Osteocyte (in vitro differentiated cells): ENCODE data around the gene ERMARD. TPM values are rescaled to one million over a fixed set of nuclear protein-coding genes. Genes with fewer than 3 reads are reported as not detected.

Experiments
- DNase-seq: peaks from one replicate; pipeline ENCODE4 v3.0.0; 2021; ENCODE audit warnings: mixed read lengths; ENCODE audit not compliant: unreplicated experiment; ENCODE audit errors: extremely low spot score
- H3K27ac Mint-ChIP-seq: one replicate; pipeline ENCODE4 v1.8.0; 2021; ENCODE audit warnings: mild to moderate bottlenecking, mixed read lengths; ENCODE audit not compliant: unreplicated experiment
- H3K27me3 Mint-ChIP-seq: one replicate; pipeline ENCODE4 v1.8.0; 2021; ENCODE audit warnings: mixed read lengths; ENCODE audit not compliant: unreplicated experiment
- H3K36me3 Mint-ChIP-seq: one replicate; pipeline ENCODE4 v1.8.0; 2021; ENCODE audit warnings: mixed read lengths; ENCODE audit not compliant: unreplicated experiment
- H3K4me1 Mint-ChIP-seq: one replicate; pipeline ENCODE4 v1.8.0; 2021; ENCODE audit warnings: mixed read lengths; ENCODE audit not compliant: unreplicated experiment
- H3K4me3 Mint-ChIP-seq: one replicate; pipeline ENCODE4 v1.8.0; 2021; ENCODE audit warnings: mild to moderate bottlenecking, moderate library complexity, mixed read lengths; ENCODE audit not compliant: unreplicated experiment
- H3K9me3 Mint-ChIP-seq: one replicate; pipeline ENCODE4 v1.8.0; 2021; ENCODE audit warnings: mixed read lengths; ENCODE audit not compliant: unreplicated experiment
- total RNA-seq: library from RNA; stranded (reverse); gene quantifications from 2 replicates; pipeline ENCODE4 v1.2.1, GENCODE V29; 2021
- TF ChIP-seq, protein P1 (sequence below): fragments of 200-600 bp; sonication (generic); IDR thresholded peaks from 2 replicates; pipeline ENCODE4 v1.5.0; 2021; ENCODE audit warnings: antibody characterized with exemption, mild to moderate bottlenecking, moderate library complexity

The ERMARD gene
- total RNA-seq, 1 donor from 2014 or later = 34.6 TPM

DNA sequence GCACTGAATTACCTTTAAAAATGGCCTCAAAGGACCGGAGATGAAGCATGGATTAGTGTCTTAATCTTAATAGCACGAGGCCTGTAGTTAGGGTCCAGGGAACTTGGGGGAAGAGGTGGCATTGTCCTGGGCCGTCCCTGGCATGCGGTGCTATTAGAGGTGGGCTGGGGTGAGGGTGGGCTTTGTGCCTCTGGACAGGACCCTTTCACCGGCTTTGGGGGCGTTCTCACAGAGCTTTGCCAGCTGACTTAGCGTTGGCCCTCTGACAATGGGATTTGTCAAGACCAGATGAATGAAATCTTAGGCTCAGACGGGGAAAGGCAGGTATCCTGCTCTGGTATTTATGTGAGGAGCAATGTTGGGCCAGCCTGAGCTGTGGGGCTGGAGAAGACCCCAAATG lies 59.6 kb downstream of the ERMARD start:
- Mint-ChIP-seq H3K27me3 (peaks cover 8% of the 10 kb centered on the region), H3K27ac (no peak overlapping the region), H3K9me3 (peaks cover 12% of the 10 kb centered on the region), H3K4me1 (no peaks in the 10 kb centered on the region), H3K4me3 (no peak overlapping the region), H3K36me3 (no peaks in the 10 kb centered on the region)
- TF ChIP-seq, protein P1, sequence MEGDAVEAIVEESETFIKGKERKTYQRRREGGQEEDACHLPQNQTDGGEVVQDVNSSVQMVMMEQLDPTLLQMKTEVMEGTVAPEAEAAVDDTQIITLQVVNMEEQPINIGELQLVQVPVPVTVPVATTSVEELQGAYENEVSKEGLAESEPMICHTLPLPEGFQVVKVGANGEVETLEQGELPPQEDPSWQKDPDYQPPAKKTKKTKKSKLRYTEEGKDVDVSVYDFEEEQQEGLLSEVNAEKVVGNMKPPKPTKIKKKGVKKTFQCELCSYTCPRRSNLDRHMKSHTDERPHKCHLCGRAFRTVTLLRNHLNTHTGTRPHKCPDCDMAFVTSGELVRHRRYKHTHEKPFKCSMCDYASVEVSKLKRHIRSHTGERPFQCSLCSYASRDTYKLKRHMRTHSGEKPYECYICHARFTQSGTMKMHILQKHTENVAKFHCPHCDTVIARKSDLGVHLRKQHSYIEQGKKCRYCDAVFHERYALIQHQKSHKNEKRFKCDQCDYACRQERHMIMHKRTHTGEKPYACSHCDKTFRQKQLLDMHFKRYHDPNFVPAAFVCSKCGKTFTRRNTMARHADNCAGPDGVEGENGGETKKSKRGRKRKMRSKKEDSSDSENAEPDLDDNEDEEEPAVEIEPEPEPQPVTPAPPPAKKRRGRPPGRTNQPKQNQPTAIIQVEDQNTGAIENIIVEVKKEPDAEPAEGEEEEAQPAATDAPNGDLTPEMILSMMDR = no peak
- DNase-seq = no peak

DNA sequence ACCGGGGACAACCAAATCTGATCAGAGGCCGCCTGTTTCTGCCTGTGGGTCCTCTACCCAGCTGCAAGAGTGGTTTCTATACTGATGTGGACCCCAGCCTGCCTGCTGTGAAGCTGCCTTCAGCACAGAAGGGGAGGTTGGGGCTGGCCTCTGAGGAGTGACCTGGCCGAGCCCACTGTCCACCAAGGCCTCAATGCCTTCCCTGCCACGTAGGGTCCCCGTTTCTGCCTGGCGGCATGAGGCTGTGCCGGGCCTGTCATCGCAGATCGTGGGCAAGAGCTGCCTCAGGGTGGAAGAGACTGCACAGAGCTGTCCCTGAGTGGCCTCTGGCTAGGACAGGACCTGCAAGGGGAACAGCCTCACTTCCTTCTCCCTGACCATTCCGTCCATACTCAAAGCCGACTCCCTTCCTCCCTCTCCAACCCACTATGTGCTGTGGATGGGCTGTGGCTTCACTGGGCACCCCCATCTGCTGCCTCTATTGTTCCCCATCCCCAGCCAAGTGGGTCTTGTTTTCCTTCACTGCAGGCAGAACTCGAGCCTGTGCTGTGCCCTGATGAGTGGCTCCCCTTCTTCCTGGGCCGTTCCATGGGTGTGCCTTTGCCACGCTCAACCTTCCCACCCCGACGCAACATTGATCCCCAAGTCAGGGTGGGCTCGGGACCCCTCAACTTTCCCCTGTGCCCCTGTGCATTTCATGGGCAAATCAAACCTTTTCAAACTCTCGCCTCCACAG lies 60.3 kb downstream of the ERMARD start:
- Mint-ChIP-seq H3K4me1 (no peaks in the 10 kb centered on the region), H3K4me3 (no peak overlapping the region), H3K27me3 (peaks cover 1% of the 10 kb centered on the region), H3K36me3 (no peaks in the 10 kb centered on the region), H3K27ac (no peak overlapping the region), H3K9me3 (peaks cover 16% of the 10 kb centered on the region)
- TF ChIP-seq, protein P1 = no peak
- DNase-seq = peak; percentile 68

DNA sequence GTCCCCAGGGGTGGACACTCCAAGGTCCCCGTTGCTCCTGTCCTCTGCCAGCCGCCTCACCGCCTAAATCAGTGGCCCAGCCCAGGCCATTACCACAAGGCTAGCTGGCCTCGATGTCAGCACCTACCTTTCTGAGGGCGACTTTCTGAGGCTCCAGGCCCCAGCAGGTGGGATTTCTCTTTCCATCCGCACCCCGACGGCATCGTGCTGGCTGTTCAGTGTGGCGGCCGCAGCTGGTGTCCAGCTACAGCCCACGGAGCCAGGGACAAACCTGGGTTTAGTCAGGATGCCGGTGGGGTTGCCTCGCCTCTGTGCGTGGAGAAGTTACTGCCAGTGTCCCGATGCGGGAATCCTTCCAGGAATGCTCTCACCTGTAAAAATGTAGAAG lies 60.8 kb downstream of the ERMARD start:
- DNase-seq = peak; percentile 64
- TF ChIP-seq, protein P1 = no peak
- Mint-ChIP-seq H3K36me3 (no peaks in the 10 kb centered on the region), H3K4me3 (no peak overlapping the region), H3K4me1 (no peaks in the 10 kb centered on the region), H3K9me3 (peaks cover 16% of the 10 kb centered on the region), H3K27me3 (peaks cover 3% of the 10 kb centered on the region), H3K27ac (no peak overlapping the region)

DNA sequence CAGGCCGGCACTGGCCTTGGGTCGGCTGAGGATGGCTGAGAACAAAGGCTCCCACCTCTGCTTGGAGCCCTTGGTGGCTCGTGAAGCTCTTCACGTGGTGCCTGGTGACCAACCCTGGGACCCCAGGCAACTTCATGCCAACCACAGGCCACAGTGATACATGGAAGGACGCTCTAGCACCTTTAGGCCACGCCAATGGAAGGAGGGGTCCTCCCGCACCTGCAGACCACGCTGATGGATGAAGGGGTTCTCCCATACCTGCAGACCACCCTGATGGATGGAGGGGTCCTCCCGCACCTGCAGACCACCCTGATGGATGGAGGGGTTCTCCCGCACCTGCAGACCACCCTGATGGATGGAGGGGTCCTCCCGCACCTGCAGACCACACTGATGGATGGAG lies 62.5 kb downstream of the ERMARD start:
- DNase-seq = peak; percentile 75
- peaks cover 16% of the 10 kb centered on the region for H3K9me3 Mint-ChIP-seq
- no peak overlapping the region for H3K4me3 Mint-ChIP-seq
- H3K36me3 Mint-ChIP-seq = no peaks in the 10 kb centered on the region
- no peaks in the 10 kb centered on the region for H3K4me1 Mint-ChIP-seq
- H3K27me3 Mint-ChIP-seq = peaks cover 18% of the 10 kb centered on the region
- TF ChIP-seq, protein P1 = no peak
- no peak overlapping the region for H3K27ac Mint-ChIP-seq

DNA sequence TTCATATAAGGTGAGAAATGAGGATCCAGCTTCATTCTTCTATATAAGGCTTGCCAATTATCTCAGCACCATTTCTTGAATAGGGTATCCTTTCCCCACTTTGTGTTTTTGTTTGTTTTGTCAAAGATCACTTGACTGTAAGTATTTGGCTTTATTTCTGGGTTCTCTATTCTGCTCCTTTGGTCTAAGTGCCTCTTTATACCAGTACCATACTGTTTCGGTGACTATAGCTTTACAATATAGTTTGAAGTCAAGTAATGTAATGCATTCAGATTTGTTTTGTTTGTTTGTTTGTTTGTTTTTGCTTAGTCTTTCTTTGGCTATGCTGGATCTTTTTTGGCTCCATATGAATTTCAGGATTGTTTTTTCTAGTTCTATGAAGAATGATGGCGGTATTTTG lies 64.6 kb downstream of the ERMARD start:
- H3K36me3 Mint-ChIP-seq = no peaks in the 10 kb centered on the region
- H3K27ac Mint-ChIP-seq = no peak overlapping the region
- H3K4me1 Mint-ChIP-seq = no peaks in the 10 kb centered on the region
- peaks cover 16% of the 10 kb centered on the region for H3K9me3 Mint-ChIP-seq
- H3K4me3 Mint-ChIP-seq = no peak overlapping the region
- TF ChIP-seq, protein P1 = no peak
- DNase-seq = no peak
- H3K27me3 Mint-ChIP-seq = peaks cover 21% of the 10 kb centered on the region
